ENCODE results near the gene NT5DC2.

The NT5DC2 gene

DNA sequence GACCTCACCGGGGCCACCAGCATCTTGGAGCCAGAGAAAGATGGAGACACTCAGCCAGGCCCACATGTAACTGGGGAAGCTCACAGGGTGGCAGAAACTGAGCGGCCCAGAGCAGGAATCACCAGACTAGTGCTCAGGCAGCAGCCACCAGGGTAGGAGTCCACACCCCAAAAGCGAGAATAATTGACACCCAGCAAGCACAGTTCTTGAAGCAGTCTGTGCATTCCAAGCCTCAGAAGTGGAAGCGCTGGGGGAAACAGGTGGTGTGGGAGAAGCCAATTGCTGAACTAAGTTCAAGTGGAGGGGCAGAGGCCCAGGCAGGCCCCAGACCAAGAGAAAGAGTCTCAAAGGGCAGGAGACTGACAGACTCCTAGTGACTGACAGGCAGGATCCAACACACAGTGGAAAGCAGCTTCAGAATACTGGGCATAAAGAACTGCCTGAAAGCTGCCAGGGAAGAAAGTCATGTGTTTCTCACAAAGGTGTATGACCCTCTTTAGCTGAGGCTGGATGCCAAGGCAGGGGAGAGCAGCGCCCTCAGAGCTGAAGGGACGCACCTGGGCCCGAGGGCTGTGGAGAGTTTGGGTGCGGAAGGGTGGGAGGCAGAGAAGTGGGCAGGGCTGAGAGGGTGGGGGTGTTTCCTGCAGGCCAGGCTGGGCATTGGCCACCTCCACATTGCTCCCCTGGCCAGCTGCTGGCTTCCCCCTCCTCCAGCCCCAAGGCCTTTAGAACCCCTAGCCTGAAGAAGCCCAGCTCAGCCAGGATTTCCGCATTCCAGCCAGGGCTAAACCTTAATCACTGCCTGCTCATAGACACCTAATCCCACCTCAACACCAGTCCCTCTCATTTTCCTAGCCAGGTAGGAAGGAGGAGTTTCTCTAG lies 7.7 kb downstream of the NT5DC2 start:
- DNase-seq (ENCODE audit: low read depth in 1 of 2, low spot score in 1 of 2) = no peak

DNA sequence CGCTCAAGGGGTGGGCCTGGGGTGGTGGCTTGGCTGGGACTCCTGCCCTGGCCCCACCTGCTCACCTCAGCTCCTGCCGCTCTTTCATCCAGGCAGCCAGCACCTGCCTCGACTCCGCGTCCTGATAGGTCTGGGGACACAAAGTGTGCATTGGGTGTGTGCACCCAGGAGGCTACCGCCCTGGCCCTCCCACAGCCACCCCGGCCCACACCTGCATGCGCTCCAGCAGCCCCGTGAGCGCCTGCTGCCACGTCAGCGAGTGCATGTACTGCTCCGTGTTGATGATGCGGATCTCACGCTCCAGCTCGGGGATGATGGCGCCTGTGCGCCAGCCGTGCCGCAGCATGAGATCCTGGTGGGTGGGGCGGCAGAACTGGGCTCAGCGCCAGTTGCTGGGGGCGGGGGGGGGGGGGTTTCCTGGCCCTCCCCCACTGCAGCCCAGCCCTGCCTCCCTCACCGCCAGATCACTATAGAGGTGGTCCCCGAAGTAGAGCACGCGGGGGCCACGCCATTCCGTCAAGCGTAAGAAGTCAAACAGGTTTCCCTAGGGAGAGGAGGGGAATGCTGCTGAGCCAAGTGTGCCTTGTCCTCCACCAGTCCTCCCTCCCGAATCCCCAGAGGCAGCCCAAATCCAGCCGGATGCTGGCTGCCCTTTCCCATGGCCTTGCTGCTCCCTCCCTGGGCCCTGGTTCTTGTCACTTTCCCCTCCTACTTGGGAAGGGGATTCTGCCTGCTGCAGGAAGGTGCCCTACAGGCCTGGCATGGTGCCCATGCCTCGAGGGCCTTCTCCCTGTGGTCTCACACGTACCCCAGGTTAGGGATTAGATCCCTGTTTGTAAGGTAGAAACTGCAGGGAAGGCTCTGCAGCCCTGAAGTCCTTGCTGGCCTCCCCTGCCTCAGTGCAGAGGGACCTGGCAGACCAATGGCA lies 8.6 kb downstream of the NT5DC2 start:
- no peak for DNase-seq (ENCODE audit: low read depth in 1 of 2, low spot score in 1 of 2)

DNA sequence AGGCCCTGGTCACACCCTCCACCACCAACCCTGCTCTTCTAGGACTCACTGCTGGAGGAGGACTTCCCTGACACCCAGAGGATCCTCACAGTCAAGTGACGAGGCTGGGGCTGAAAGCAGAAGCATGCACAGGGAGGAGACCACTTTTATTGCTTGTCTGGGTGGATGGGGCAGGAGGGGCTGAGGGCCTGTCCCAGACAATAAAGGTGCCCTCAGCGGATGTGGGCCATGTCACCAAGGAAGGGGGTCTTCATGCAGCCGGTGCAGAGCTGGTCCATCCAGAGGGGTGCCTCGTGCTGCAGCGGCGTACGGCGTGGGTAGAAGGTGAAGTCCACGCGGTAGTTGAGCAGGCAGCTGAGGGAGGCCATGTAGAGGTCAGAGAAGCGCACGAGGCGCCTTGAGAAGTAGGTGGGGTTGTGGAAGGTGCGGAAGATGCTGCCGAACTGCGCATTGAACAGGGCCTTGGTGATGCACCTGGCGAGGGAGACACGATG lies 9.4 kb downstream of the NT5DC2 start:
- DNase-seq (ENCODE audit: low read depth in 1 of 2, low spot score in 1 of 2) = no peak

DNA sequence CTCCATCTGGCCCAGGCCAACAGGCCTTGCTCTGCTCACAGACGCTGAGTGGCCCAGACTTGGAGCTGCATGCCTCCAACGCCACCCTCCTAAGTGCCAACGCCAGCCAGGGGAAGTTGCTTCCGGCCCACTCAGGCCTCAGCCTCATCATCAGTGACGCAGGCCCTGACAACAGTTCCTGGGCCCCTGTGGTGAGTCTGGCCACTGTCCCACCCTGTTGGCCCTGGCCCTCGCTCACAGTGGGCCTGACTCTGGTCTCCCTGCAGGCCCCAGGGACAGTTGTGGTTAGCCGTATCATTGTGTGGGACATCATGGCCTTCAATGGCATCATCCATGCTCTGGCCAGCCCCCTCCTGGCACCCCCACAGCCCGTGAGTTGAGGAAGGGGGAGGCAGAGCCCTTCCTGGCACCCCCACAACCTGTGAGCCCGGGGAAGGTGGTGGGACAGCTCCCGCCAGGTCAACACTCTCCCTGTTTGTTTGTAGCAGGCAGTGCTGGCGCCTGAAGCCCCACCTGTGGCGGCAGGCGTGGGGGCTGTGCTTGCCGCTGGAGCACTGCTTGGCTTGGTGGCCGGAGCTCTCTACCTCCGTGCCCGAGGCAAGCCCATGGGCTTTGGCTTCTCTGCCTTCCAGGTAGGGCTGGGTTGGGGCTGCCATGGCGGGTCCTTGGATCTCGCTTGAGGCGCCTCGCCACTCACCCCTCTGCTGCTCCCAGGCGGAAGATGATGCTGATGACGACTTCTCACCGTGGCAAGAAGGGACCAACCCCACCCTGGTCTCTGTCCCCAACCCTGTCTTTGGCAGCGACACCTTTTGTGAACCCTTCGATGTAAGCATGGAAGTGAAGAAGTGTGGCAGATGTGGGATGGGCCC lies 10.0 kb downstream of the NT5DC2 start:
- no peak for DNase-seq (ENCODE audit: low read depth in 1 of 2, low spot score in 1 of 2)

DNA sequence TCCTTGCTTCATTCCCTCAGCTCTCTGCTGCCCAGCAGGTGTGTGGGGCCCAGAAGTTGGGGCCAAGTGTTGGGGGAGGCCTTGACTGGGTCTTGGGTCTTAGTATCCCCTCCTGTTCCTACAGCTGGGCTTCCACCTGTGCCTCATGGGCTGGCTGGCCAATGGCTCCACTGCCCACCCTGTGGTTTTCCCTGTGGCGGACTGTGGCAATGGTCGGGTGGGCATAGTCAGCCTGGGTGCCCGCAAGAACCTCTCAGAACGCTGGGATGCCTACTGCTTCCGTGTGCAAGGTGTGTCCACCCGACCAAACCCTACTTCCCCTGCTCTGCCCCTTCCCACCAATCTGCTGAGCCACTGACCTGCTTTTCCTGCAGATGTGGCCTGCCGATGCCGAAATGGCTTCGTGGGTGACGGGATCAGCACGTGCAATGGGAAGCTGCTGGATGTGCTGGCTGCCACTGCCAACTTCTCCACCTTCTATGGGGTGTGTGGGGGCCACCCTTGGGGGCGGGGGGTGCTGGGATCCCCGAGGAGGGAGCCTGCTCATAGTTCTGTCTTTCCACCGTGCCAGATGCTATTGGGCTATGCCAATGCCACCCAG lies 10.9 kb downstream of the NT5DC2 start:
- no peak for DNase-seq (ENCODE audit: low read depth in 1 of 2, low spot score in 1 of 2)

DNA sequence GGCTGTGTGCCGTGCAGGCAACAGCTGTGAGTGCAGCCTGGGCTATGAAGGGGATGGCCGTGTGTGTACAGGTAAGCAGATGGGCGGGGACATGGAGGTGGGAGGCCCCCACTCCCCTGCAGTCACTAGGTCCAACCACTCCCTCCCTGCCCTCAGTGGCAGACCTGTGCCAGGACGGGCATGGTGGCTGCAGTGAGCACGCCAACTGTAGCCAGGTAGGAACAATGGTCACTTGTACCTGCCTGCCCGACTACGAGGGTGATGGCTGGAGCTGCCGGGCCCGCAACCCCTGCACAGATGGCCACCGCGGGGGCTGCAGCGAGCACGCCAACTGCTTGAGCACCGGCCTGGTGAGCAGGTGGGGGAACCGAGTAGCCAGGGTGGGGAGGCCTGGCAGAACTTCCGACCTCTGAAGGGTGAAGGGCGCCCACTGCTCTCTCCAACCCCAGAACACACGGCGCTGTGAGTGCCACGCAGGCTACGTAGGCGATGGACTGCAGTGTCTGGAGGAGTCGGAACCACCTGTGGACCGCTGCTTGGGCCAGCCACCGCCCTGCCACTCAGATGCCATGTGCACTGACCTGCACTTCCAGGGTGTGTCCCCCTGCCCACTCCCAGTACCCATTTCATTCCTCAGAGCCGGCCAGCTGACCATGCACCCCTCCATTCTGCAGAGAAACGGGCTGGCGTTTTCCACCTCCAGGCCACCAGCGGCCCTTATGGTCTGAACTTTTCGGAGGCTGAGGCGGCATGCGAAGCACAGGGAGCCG lies 11.6 kb downstream of the NT5DC2 start:
- no peak for DNase-seq (ENCODE audit: low read depth in 1 of 2, low spot score in 1 of 2)

DNA sequence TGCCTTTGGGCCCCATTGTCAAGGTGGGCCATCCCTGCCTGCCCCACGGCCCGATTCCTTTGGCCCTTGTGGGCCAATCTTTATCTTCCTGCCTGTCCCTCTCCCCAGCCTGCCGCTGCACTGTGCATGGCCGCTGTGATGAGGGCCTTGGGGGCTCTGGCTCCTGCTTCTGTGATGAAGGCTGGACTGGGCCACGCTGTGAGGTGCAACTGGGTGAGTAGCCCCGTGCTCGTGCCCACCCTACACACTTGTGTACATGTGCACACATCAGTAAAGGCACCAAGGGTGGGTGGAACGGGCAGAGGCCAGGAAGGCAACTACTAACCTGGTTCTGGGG lies 12.2 kb downstream of the NT5DC2 start:
- DNase-seq (ENCODE audit: low read depth in 1 of 2, low spot score in 1 of 2) = no peak

DNA sequence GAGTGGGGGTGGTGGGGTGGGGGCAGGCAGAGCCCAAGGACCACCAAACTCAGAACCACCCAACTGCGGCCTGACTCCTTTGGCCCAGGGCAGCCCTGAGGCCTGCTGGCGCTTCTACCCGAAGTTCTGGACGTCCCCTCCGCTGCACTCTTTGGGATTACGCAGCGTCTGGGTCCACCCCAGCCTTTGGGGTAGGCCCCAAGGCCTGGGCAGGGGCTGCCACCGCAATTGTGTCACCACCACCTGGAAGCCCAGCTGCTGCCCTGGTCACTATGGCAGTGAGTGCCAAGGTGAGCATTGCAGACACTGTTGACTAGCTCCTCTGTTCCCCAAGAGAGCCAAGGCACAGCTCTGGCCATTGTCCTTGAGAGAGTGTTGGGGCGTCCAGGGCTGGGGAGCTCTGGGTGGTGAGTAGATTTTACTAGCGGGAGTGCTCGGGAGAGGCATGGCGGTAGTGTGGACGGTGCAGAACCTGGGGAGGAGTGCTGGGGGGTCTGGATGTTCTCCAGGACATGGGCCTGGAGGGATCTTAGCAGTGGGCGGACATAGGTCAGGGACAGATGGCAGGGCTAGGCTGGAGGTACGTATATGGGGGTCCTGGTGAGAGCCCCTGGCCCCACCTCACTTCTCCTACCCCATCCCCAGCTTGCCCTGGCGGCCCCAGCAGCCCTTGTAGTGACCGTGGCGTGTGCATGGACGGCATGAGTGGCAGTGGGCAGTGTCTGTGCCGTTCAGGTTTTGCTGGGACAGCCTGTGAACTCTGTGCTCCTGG lies 12.8 kb downstream of the NT5DC2 start:
- DNase-seq (ENCODE audit: low read depth in 1 of 2, low spot score in 1 of 2) = no peak

DNA sequence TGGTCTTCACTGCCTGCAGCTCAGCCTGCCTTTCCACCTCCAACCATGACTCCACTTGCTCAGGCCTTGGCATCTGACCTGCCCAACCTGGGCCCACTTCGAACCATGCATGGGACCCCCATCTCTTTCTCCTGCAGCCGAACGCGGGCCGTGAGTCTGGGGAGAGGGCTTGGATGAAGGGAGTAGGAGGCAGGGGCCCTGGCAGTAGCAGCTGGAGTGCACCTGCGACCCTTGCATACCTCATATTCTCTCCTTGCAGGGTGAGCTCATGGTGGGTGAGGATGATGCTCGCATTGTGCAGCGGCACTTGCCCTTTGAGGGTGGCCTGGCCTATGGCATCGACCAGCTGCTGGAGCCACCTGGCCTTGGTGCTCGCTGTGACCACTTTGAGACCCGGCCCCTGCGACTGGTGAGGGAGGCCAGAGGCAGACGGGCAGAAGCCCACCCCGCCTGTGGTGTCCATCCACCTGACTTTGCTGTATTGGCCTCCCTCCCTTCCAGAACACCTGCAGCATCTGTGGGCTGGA lies 13.5 kb downstream of the NT5DC2 start:
- no peak for DNase-seq (ENCODE audit: low read depth in 1 of 2, low spot score in 1 of 2)

DNA sequence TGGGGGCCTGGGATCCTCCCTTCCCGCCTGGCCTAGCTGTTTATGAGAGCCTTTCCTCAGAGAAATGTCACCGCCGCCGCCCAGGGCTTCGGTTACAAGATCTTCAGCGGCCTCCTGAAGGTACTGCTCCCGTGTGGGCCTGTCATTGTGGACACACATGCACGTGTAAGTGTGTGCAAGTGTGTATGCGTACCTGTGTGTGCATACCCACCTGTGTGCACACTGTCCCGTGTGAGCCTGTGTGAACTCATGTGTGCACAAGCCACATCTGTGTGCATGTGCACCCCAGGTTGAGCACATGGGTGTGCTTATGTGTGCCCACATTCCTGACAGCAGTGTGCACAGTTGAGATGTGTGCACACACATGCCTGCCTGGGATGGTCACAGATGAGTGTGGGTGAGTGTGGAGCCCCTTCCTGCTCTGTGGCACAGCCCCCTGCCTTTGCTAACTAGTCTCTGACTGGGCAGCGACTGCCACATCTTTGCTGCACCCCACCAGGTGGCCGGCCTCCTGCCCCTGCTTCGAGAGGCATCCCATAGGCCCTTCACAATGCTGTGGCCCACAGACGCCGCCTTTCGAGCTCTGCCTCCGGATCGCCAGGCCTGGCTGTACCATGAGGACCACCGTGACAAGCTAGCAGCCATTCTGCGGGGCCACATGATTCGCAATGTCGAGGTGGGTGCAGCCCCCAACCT lies 14.1 kb downstream of the NT5DC2 start:
- DNase-seq (ENCODE audit: low read depth in 1 of 2, low spot score in 1 of 2) = no peak

DNA sequence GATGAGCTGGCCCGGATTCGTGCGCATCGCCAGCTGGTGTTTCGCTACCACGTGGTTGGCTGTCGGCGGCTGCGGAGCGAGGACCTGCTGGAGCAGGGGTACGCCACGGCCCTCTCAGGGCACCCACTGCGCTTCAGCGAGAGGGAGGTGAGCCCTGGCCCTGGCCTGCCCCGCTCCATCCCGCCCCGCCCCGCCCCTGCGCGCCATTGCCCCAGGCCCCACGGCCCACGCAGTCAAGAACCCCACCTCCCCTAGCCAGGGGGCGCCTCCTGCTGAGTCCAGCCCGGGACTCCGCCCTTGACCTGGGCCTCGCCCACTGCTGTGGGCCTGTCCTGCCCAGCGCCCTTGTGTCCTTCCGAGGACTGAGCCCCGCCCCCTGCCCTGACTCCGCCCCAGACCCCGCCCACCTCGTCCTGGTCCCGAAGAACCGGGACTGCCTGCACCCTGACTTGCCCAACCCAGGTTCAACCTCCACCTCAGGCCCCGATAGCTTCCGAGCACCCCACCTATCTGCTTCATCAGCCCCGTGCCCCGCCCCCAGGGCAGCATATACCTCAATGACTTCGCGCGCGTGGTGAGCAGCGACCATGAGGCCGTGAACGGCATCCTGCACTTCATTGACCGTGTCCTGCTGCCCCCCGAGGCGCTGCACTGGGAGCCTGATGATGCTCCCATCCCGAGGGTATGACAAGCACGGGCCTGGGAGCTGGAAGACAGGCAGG lies 14.8 kb downstream of the NT5DC2 start:
- no peak for DNase-seq (ENCODE audit: low read depth in 1 of 2, low spot score in 1 of 2)

DNA sequence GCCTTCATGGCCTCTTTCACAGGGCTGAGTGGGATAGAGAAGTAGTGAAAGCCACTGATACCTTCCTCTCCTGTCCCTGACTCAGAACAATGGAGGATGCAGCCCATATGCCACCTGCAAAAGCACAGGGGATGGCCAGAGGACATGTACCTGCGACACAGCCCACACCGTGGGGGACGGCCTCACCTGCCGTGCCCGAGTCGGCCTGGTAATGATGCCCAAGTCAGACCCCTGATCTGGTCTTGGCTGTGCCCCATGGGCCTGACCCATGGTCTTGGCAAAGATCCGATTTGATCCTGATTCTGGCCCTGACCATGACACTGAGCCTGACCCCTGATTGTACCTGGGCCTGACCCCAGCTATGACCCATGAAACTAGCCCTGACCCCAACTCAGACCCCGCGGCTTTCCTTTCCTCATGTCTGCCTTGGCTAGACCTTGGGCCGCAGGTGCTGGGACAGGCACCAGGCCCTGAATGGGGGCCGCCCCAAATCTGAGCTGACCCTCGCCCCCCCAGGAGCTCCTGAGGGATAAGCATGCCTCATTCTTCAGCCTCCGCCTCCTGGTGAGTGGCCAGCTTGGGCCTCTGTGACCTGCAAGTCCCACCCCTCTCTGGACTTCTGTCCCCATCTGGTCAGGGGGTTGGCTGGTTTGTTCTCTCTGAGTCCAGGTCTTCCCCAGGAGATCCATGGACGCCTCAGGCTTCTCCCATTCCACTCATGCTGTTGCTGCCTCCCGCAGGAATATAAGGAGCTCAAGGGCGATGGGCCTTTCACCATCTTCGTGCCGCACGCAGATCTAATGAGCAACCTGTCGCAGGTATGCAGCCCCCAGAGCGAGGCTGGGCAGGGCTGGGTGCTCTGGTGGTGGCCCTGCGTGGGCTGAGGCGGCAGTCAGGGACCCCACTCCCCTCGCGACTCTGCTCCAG lies 15.6 kb downstream of the NT5DC2 start:
- DNase-seq (ENCODE audit: low read depth in 1 of 2, low spot score in 1 of 2) = no peak

DNA sequence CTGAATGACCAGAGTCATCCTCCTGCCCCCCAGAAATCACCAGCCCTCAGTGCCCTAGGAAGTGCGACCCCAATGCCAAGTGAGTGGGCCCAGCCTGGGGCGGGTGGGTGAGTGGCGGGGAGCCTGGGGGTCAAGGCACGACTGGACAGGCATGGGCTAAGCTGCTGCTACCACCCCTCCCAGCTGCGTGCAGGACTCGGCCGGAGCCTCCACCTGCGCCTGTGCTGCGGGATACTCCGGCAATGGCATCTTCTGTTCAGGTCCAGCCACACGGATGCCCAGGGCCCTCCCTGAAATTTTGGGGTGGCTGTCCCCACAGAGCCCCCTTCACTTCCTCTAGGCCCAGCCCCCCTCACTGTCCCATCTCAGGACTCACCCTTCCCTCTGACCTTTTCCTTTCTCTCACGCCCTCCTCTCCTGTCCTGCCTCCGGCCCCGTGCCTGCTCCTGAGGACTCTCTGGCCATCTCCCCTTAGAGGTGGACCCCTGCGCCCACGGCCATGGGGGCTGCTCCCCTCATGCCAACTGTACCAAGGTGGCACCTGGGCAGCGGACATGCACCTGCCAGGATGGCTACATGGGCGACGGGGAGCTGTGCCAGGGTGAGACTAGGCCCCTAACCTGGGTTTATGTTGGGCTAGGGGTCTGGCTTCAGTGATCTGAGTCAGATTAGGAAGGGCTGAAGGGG lies 17.0 kb downstream of the NT5DC2 start:
- no peak for DNase-seq (ENCODE audit: low read depth in 1 of 2, low spot score in 1 of 2)

DNA sequence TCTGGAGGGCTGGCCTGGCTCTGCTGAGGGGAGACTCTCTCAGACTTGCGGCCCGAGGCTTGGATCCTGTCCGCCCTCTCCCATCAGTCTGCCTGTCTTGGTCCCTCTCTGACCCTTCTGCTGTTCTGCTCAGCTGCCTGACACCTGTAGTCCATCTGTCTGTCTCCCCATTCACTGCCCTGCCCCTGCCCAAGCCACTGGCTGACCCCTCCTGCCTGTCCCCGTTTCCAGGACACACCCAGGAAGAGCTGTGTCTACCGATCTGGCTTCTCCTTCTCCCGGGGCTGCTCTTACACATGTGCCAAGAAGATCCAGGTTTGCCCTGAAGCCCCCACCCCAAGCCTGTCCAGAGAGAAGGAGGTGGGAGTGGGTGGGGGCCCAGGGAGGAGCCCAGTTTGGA lies 18.5 kb downstream of the NT5DC2 start:
- DNase-seq (ENCODE audit: low read depth in 1 of 2, low spot score in 1 of 2) = no peak

DNA sequence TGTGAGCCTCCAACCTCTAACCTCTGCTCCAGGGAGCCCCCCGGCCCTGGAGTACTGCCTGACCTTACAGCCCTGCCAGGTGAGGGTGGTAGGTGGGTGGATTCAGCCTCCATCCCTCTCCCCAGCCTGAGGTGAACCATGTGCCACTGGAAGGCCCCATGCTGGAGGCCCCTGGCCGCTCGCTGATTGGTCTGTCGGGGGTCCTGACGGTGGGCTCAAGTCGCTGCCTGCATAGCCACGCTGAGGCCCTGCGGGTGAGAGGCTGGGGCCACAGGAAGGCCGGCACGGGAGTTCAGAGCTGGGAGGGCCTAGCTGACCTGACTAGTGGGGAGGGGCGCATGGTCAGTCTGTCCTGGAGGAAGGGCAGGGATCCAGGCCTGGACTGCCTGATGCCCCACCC lies 19.1 kb downstream of the NT5DC2 start:
- no peak for DNase-seq (ENCODE audit: low read depth in 1 of 2, low spot score in 1 of 2)

DNA sequence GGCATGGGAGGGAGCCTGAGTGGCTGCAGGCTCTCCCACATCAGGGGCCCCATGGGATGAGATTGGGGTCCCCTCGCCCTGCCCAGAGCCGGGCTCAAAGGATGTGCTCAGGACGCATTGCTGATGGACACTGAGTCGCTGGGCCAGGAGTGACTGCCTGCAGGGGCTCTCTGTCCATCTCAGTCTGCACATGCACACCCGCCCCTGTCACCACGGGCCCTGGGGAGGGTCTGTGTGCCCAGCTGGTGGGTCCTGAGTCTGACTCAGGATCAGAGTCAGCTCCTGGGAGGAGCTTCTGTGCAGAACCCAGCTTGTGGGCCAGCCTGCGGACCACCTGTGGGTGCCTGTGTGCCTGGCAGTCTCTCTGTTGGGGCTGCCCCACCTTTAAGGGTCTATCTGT lies 20.4 kb downstream of the NT5DC2 start:
- no peak for DNase-seq (ENCODE audit: low read depth in 1 of 2, low spot score in 1 of 2)

All from activated CD4-positive, alpha-beta T cell treated with anti-CD3 and anti-CD28 coated beads, Interleukin-2, amount 50 U/mL, for 24 hours (primary cell).